GM18909 (cell line): ENCODE data around the gene ZNF732.
"Not testable (repeated sequence)": the region's sequence is repeated elsewhere in the genome, so short reads cannot be mapped to it uniquely, and the experiment has no call there.

Experiments
- ATAC-seq: cut with Tn5 transposase; IDR thresholded peaks from one replicate; pipeline ENCODE4 v1.9.1; 2021; ENCODE audit warnings: mild to moderate bottlenecking; ENCODE audit not compliant: unreplicated experiment, poor library complexity

Gene ZNF732

DNA sequence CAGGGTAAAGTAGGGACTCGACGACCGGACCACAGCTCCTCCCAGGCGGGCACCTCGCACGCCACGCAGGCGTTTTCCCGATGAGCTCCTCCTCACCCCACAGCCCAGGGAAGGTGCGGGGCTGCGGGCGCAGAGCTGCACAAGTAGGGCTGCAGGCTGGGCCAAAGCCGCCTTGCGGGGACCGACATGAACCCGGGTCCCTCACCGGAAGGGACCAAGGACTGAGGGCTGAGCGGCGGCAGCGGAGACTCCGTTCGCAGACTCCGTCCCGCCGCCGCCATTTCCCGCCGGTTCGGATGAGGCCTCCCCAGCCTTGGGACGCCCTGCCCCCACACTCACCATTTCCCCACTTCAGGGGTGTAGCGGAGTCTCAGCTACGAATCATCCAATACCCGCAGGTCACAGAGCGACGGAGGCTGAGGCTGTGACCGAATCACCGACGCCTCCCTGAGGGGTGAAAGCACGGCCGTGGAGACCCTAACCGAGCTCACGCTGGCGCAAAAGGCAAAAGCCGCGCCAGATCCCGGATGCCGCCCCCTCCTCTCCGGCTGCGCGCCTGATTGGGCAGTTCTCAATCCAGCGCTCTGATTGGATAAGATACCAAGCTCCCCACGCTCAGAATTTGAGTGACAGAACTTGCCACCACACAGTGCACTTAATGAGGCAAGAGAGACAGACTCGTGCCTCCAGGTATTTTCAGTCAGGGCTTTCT lies at the start of gene ZNF732:
ZNF732 (minus strand) TSS at position 506 of the 712 bp plus-strand sequence; CDS start at position 342, 164 bp downstream.
- no peak for ATAC-seq

DNA sequence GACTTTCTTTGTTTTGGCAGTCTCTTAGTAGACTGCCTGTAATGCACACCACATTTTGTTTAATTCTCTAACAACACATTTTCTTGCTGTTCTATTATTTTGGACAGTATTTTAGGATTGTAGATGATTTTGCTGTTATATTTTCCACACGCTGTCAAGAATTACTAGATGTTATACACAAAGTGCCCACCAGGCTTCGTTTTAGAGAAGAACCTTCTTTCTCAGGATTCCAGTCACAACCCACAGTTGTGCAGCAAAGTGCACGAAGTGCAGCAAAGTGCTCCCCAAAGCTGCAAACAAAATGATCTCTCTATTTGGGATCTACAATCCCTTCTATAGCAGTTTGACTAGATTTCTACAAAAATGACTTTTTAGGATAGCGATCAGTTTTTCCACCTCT lies 34.7 kb upstream of the ZNF732 start:
- no peak for ATAC-seq

DNA sequence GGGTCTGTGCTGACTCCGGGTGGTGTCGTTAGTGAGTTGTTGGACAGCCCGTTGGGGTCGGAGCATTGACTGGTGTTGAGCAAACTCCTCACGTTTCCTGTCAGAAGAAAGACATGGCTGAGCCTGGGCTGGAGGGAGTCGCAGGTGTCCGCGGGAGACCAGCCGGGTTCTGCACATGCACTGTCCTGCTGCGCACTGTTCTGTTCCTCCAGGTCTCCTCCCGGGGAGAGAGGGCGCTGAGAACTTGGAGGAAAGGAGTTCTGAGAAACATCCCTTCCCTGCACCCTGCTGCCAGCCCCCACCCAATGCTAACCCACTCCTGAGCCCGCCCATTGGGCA lies 33.5 kb upstream of the ZNF732 start:
- ATAC-seq = no peak

DNA sequence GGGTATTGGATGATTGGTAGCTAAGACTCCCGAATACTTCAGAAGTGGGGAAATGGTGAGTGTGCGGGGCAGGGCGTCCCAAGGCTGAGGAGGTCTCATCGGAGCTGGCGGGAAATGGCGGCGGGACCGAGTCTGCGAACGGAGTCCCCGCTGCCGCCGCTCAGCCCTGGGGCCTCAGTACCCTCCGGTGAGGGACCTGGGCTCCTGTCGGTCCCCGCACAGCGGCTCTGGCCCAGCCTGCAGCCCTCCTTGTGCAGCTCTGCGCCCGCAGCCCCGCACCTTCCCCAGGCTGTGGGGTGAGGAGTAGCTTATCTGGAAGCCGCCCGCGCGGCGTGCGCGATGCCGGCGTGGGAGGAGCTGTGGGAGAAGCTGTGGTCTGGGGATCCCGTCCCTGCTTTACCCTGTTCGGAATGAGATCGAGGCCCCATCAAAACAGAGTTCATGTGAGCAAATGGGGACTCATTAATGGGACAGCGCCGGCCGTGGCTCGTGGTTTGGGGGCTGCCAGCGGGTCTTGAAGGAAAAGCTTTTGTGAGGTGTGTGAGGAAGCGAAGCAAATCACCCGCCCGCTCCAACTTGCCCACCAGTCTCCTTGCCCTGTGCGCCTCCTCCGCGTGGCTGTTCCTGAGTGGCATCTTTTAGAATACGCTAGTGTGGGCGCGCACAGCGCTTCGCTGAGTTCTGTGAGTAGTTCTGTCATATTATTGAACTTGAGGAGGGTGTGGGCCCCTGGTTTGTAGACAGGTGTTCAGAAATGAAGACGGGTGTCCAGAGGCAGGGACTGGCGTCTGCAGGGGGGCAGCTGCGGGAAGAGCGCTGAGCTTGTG lies 32.9 kb upstream of the ZNF732 start:
- ATAC-seq = peak; percentile 37

DNA sequence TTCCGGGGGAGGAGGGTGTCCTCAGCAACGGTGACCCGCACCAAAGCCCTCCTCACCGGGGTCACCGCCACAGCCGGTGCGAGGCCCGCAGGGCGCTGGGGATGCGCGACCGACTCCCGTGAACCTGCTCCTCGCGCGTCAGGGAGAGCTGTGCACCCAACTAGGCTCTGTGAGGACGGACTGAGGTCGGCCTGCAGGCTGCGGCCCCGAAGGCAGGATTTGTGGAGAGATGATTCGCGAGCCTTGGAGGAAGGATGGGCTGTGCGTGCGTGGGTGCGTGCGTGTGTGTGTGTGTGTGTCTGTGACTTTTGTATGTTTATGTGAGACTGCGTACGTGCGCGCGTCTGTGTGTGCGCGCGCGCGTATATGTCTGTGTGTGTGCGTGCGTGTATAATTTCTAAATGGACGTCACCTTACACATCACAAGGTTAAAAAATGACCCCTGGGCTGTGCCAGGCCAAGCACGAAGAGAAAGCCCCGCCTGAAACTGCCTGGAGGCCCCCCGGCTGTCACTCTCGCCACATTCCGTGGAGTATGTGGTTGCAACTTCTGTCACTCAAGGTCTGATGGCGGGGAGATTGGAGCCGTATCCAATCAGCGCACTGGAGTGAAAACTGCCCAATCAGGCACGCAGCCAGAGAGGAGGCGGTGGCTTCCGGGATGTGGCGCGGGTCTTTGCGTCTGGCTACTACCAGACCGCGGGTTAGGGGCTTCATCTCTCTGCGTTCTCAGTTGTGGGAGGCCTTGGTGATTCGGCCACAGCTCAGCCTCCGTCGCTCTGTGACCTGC lies 32.1 kb upstream of the ZNF732 start, which contains the start of gene ZNF141:
ZNF141 (plus strand) TSS at position 672 of the 789 bp plus-strand sequence. CDS start 170 bp downstream, outside the sequence.
- peak; percentile 96 for ATAC-seq

DNA sequence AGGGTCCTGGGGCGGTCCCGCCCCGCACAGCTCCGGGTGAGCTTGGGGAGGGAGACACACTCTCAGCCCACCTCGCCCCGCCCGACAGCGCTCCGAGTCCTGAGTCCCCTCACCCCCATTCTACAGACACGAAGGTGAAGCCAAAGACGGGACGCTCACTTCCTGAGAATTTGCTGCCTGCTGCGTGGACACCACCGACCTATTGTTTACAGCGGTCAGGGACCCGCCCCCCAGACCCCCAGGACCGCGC lies 31.5 kb upstream of the ZNF732 start:
- ATAC-seq = no peak

DNA sequence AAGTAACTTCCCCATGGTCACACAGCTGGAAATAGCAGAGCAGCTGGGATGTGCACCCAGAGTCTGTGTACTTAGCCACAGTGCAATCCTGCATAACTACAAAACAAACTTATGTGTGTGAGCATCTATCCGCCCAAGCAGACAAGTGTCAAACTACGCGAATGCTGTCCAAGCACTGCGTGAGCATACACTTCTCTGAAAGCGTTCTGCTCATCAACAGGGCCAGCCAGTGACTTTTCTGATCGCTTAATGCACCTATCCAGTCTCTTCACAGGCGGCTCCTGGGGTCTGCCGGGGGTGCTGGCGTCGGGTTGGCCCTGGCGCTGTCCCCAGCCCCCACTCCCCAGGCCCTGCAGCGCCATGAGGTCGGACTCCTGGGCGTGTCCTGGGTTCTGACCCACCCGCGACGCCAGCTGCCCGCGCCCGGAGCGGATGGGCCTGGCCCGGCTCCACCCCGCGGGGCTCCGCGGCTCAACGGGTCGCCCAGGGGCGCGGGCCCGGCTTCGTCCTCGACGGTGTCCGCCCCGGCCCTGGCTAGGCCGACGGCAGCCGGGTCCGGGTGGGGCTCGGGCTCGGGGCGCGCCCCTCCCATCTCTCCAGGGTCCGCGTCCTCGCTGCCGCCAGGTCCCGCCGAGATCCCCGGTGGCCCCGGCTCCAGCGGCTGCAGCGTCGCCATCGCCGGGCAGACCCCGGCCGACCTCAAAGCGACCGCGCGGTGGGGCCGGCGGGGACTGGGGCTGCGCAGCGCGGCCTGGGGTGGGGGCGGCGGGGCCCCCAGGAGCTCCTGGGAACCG lies 31.0 kb upstream of the ZNF732 start:
- ATAC-seq = no peak

DNA sequence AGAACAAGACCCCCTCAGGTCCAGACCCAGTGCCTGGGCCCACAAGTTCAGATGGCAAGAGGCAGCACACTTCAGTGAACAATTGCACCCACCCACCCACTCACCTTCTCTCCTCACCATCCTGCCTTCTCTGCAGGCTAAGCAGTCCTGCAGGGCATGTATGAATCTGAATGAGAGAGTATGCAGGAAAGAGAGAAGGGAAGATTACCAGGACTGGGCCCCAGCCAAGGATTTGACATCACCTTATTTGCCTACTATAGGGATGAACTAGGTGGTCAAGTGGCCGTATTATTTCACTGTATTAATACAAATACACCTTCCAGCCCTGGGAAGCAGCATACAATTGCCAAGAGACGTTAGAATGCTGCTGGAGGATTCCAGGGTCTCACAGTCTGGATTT lies 30.2 kb upstream of the ZNF732 start:
- no peak for ATAC-seq

DNA sequence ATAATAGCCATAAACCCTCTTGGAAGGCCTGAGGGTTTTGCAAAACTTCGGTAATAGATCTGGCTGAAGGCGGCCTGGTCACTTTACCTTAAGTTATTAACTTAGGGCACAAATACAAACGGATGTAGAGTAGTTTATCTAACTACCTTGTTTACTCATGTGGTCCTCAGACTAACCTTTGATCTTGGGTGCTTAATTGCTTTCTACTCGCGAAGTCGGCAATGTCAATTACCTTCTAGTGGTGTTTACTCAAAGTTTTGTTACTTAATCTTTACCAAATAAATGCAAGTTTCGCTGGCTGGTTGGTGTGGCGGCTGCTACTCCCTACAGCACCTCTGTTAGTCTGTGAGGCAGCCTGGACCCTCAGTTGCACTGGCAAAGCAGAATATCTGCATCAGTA lies 23.5 kb upstream of the ZNF732 start:
- ATAC-seq = no peak

DNA sequence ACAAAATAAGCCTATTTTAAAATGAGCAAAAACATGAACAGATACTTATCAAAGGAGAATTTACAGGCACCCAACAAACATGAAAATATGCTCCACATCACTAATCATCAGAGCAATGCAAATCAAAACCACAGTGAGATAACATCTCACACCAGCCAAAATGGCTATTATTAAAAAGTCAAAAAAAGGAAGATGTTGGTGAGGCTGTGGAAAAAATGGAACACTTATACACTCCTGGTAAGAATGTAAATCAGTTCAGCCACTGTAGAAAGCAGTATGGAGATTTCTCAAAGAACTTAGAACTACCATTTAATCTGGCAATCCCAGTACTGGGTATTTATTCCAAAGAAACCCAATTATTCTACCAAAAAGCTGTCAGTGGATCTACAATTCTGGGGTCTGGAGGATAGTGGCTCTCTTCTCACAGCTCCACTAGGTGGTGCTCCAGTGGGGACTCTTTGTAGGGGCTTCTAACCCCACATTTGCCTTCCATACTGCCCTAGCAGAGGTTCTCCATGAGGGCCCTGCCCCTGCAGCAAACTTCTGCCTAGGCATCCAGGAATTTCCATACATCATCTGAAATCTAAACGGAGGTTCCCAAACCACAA lies 9.1 kb upstream of the ZNF732 start:
- ATAC-seq = no peak

DNA sequence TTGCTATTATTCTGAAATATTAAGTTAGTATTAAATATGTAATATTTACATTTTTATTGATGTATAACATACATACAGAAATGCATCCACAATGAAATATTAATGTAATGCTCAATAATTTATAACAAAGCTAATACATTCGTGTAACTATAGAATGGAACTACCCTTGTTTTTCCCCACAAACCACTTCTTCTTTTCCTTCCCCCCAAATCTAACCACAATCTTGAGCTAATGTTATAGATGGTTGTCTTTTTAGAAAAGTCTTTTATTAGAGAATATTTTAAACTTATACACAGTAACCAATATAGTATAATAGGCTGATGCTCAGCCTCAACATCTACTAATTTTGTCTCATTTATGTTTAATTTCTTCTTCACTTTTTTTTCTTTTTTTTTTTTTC lies 4.5 kb upstream of the ZNF732 start:
- no peak for ATAC-seq

DNA sequence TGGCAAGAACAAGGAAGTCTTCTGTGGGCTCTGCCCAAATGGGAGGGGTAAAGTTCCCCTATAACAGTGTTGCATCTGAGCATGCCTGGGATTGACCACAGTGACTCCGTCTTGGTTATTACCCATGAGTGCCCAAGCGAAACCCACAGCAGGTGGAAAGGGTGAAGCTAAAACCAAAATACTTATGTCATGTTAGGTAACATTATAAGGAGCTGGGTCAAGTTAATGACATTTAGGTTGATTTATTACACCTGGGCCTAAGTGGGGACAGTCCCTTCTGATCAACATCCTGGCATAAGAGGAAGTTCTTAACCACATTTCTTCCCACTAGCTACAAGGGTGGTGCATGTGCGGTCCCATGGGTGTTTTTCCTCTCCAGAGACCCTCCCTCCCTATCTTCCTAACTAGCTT lies 1.3 kb upstream of the ZNF732 start:
- ATAC-seq = peak; percentile 80

DNA sequence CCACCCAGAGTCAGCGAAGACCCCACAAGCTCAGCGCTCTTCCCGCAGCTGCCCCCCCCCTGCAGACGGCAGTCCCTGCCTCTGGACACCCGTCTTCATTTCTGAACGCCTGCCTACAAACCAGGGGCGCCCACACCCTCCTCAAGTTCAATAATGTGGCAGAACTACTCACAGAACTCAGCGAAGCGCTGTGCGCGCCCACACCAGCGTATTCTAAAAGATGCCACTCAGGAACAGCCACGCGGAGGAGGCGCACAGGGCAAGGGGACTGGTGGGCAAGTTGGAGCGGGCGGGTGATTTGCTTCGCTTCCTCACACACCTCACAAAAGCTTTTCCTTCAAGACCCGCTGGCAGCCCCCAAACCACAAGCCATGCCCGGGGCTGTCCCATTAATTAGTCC lies 758 bp downstream of the ZNF732 start:
- ATAC-seq = not testable (repeated sequence)

DNA sequence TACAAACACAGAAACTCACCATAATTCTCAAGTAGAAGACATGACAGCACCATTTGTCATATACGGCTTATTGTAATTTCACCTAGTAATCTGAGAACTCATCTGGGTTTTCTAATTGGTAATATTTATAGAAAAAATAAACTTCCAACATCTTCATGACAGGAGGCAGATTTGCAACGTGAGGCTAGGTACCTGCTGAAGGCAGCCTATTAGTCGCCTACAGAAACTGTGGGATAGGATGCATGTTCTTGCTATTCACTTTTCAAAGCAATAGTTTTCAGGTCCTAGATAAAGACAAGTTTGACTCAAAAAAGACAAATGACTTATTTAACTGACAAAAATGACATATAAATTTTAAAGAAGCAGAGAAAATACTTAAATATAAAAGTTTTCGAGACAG lies 2.9 kb downstream of the ZNF732 start:
- ATAC-seq = no peak

DNA sequence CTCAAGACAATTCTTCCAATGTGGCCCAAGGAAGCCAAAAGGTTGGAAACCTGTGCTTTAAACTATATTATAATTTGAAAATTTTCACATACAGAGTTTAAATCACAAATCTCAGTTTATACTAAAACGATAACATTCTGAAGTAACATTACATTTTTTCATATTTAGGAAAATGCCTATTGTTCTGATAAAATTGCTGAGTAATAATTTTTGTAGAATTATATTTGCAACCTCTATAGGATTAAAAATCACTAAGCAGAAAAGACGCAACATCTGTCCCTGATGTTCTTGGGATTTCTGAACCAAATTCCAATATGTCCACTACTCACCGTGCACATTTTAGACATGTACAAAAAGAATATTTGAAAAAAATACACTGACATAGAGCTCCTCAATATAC lies 10.5 kb downstream of the ZNF732 start:
- ATAC-seq = no peak

DNA sequence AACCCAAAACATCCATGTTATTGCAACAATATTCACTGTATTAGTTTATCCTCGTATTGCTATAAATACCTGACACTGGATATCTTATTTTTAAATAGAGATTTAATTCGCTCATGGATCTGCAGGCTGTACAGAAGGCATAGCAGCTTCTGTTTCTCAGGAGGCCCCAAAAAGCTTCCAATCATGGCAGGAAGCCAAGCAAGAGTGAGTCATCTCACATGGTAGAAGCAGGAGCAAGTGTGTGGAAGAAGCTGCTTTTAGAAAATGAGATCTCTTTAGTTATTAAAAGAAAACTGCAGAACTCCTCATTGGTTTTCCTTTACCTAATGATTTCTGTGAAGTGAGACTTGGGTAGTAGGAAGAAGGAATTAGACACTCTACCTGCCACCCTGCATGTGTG lies 16.4 kb downstream of the ZNF732 start:
- ATAC-seq = no peak

DNA sequence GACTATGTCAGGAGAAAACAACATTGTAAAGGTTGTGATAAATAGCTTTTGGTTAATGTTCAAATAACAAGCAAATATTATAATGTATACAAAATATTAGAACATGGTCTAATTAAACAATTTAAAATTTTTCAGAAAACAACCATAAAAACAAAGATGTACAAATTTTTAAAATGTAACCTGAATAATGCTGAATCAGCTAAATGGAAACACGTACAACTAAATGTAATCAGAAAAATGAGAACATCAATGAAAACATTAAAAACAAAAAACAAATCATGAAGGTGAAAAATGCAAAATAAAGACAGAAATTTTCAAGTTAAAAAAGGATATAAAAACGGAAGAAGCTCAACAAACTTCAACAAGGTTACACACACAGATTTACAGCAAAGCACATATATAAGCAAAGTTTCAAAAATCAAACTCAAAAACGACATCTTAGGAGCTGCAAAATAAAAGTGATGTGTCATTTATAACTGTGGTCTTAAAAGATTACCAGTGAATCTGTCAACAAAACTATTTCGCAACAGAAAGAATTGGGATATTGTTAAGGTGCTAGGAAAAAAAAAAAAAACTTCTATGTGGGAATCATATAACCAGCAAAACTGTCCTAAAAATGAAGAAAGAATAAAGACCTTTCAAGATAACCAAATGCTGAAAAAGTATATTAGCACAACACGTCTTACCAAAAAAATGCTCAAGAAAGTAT lies 31.8 kb downstream of the ZNF732 start:
- no peak for ATAC-seq

DNA sequence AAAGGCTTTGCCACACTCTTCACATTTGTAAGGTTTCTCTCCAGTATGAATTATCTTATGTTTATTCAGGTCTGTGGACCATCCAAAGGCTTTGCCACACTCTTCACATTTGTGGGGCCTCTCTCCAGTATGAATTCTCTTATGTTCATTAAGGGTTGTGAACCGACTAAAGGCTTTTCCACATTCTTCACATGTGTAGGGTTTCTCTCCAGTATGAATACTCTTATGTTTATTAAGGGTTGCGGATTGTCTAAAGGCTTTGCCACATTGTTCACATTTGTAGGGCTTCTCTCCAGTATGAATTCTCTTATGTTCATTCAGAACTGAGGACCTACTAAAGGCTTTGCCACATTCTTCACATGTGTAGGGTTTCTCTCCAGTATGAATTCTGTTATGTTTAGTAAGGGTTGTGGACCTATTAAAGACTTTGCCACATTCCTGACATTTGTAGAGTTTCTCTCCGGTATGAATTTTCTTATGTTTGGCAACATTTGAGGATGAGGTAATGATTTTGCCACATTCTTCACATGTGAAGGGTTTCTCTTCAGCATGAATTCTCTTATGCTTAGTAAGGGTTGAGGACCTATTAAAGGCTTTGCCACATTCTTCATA lies 33.7 kb downstream of the ZNF732 start:
- ATAC-seq = no peak

DNA sequence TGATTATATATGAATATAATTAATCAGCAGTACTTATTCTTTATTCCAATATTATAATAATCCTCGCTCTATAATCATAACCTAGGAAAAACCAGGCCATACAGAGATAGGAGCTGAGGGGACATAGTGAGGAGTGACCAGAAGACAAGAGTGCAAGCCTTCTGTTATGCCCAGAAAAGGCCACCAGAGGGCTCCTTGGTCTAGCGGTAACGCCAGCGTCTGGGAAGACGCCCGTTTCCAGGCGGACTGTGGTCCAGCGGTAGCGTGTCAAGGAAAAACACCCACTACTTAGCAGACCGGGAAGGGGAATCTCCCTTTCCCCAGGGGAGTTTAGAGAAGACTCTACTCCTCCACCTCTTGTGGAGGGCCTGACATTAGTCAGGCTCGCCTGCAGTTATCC lies 46.0 kb downstream of the ZNF732 start:
- ATAC-seq = not testable (repeated sequence)
